ENCODE results near the gene MBNL2. TPM values are rescaled to one million over a fixed set of nuclear protein-coding genes. Genes with fewer than 3 reads are reported as not detected.
A peak's percentile ranks its signal among the peaks of the same experiment; 100 is the strongest.
"Not testable (repeated sequence)": the region's sequence is repeated elsewhere in the genome, so short reads cannot be mapped to it uniquely, and the experiment has no call there.

MBNL2 gene
- total RNA-seq, 1 donor from 2014 or later = 61.2 TPM

DNA sequence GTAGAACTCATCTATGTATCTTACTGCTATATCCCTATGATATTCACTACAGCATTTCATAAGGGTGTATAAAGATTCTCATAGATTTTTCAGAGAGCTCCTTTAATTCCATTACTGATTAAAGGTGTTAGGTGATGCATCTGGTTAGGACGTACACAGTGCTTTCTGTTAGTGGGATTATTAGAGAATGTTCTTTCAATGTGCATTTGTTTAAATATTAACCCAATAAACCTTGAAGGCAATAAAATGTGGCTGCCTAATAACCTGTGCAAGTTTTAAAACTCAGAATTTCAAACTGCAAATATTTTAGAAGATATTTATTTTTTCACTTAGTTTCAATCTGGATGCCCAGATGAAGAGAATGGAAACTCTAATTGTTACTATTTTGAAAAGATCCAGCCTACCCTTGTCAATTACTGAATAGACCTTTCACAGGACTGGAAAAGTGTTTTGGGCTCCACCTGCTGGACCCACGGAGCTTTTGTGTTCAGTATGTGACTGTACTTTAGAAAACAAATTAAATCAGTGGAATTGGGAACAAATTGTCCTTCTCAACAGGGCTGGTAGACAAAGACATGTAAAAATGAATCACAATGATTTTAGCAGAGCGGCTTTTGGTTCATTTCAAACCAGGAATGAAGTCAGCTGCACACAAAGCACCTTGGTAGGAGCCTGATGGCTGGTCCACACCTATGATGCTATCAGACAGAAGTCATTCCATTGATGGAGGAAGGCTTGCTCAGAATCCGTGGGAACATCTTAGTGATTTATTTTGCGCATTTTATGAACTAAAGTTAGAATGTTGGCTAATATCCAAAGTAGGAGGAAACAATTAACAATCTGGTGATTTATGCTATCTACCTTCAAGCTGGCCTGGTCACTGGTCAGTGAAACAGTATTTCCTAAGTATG, 122.4 kb downstream of the MBNL2 start:
- DNase-seq (ENCODE audit: low read depth) = peak; percentile 73

DNA sequence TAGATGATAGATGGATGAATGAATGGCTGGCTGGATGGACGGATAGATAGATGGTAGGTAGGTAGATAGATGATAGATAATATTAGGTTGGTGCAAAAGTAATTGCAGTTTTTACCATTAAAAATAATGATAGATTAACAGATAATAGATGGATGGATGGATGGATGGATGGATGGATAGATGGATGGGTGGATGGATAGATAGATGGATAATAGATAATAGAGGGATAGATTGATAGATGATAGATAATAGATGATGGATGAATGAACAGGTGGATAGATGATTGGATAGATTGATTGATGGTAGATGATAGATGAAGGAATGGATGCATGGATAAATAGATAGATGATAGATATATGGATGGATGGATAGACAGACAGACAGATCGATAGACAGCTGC, 124.0 kb downstream of the MBNL2 start:
- no peak for DNase-seq (ENCODE audit: low read depth)

DNA sequence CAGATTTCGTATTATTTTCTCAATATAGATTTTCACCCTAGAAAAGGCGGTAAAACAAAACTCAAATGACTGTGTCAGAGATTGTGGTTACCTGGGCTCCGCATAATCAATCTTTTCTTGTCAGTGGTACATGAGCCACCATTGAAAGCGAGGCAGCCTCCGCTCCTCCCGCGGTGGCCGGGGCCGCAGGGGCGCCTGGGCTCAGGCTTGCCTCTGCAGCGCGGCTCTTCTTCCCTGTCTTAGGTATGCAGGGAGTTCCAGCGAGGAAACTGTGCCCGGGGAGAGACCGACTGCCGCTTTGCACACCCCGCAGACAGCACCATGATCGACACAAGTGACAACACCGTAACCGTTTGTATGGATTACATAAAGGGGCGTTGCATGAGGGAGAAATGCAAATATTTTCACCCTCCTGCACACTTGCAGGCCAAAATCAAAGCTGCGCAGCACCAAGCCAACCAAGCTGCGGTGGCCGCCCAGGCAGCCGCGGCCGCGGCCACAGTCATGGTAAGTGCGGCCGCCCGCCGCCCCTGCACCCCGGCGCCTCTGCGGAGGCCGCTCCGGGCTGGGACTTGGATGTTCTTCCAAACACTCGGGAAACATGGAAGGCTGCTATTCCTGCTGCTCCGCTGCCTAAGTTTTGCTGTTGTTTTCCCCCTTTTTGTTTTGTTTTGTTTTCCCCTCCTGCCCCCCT, 124.6 kb downstream of the MBNL2 start:
- no peak for DNase-seq (ENCODE audit: low read depth)

DNA sequence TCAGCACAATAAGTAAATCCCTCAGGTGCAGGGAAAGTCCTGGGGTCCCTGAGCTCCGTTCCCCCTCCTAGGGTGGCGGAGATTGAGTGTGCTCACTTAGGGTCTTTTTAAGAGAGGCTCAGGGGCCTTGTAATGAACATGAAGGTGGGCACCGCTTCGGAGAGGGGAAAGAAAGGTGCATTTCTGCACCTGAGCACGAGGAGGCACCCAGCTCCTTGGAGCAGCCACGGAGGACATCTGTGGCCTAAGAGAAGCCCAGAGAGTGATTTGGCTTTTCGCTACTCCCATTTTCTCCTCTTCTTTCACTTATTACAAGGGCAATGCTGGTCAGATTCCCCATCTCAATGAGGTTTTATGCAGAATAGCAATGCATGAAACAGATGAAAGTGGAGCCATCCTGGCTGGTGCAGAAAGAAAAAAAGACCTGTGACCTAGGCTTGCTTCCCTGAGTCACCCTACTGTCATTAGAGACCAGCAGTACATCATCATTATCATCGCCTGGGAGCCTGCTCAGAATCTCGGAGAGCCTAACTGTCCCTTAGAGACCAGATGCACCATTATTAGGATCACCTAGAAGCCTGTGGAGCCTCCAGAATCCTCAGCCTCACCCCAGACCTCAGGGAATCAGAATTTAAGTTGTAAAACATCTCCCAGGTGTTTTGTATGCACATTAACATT, 125.3 kb downstream of the MBNL2 start:
- no peak for DNase-seq (ENCODE audit: low read depth)

DNA sequence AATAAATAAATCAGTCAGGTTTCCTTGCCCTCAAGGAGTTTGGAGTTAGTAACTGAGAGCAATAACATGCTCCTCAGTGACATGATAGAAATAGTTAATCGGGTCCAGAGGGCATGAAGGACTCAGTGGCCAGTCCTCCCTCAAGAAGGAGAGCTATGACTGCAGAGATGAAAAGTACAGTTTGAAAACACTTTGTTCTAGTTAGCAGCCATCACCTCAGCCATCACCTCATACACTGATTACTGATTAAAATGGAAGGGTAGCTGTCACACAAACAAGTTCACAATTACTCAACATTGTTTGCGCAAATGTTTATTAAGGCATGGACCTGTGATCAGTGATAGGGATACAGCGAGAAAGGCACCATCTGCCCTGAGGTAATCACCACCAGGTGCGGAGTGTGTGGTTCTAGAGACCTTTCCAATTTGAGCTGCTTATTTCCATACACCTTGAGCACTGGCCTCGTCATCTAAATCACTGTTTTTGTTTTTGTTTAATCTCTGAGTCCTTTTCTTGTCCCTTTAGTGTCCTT, 126.5 kb downstream of the MBNL2 start:
- DNase-seq (ENCODE audit: low read depth) = no peak

DNA sequence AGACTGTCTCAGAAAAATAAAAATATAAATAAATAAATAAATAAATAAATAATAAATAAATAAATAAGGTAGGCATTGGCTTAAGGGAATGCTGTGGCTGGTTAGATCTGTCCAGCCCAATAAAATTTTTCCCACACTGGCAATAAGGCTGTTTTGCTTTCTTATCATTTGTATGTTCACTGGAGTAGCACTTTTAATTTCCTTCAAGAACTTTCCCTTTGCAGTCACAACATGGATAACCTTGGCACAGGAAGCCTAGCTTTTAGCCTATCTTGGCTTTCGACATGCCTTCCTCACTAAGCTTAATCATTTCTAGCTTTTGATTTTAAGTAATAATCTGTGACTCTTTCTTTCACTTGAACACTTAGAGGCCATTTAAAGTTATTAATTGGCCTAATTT, 129.9 kb downstream of the MBNL2 start:
- DNase-seq (ENCODE audit: low read depth) = not testable (repeated sequence)

DNA sequence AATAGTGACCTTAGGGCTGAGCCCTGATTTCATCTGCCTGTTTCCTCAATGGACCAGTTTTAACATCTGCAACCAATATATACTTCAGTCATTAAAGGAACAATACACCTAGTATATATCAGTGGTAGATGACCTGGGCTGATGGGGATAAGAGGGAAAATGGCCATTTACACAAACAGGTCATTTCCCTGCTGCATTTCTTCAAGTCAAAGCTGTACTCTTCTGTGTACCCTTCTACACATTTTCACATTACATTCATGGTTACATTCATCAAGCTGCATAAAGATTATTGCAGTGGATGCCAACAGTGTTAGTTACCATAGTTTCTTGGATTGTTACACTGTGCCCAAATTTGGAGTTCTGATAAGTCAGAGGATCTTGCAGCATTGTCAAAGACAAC, 130.7 kb downstream of the MBNL2 start:
- DNase-seq (ENCODE audit: low read depth) = no peak

DNA sequence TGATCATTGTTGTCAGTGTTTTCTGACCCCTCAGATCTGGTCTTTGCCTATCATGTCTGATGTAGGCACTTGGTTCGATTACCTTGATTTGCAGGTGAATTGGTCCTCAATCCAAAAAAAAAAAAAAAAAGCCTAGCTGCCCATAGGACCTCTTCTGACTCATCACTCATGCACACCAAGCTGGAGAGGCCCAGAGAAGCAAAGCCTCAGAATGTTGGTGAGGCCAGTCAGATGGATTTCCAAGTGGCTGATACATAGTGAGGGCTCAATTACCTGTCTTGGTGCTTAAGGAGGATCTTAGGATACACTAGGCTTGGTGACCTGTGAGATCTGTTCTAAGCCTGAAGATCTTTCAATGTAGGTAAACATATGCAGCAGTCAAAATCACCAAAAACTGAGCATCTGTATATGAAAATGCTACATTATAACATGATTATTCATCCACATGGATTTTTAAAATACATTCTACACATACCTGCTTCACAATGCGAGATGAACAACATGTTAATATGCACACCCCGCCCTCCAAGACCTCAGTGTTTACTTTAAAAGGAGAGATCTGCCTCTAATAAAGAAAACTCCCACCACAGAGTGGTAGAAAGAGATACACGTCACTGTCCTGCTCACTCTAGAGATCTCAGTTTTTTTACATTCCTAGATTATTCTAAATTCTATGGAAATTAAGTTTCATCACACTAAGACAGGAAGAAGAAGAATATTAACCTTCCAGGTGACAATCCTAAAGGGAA, 132.0 kb downstream of the MBNL2 start:
- DNase-seq (ENCODE audit: low read depth) = no peak

DNA sequence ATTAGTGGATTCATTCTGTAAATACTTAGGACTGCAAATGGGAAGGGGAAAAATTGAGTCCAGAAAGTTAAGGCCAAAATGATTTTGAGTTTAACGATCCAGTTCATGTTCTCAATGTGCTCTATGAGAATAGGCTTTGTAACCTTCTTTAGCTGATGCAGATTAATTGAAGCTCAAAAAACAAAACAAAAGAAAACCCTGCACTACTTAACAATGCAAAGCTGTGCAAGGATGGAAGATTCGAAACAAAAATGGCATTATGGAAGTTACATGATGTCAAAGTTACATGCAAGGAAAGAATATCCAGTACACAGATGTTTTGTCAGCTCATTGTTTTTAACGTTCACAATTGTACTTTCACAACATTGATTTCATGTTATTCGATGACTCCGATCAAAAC, 132.7 kb downstream of the MBNL2 start:
- no peak for DNase-seq (ENCODE audit: low read depth)

DNA sequence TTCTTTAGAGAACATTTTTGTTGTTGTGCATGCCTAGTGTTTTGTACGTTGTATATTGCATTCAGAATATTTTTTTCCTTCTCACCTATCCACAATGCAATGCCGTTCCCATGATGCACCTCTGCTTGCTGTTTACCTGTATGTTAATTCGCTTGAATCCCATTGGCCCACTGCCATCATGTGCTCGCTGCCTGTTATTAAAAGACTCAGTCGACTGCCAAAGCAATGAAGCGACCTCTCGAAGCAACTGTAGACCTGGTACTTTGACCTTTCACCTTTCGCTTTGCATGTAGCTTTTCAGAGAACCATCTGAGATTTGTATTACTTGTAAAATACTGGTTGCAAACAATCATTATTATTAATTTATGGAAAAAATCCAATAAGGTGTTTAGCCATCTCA, 134.5 kb downstream of the MBNL2 start:
- DNase-seq (ENCODE audit: low read depth) = no peak

DNA sequence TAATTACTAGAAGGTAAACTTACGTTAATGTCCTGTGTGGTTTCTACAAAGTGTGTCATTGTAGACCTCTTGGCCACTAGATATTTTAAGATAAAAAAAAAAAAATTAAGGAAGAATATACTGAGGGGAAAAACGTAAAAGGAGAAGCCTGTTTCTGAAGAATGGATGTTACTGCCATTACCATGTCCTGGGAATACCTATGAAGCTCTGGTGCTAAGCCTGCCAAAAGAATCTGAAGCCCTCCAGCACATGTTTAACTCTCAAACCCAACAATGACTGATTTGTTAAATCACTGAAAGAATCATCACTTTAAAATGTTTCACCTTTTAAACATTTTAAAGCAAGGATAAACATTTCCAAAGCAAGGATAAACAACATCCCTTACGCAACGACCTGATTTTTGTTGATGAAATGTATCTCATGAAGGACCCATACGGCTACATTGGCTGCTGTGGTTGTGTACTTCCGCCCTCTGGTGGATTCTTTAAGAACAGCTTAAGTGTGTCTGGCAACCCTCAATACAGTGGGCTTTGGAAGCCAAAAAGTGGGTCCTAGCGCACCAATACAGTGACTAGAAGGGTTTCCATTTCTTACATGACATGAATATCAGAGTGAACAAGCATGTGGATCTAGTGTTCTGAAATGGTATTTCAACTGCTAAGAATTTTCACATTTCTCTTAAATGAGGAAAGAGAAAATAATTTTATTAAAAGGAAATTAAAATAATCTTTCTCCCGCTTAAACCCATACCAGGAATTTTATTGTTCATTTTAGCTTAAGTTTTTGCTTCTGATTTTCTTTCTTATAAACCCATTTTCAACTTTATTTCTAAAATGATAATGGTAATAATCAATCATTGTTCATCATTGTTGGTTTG, 137.3 kb downstream of the MBNL2 start:
- peak; percentile 79 for DNase-seq (ENCODE audit: low read depth)

DNA sequence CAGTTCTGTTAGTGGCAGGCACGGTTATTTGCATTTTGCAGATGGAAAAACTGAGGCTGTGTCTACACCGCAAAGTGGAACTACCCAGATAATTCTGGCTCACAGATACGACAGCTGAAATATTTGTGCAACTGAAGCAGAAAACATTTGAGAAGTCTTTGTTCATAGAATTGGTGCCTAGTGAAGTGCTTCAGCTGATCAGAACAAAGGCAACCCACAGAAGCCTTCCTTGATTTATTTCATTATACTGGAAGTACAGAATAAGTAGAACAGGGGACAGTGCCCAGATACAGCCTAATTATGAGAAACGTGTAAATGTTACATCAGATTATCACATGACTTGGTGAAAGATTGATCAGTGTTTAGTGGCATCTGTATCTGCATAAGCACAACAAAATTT, 138.5 kb downstream of the MBNL2 start:
- DNase-seq (ENCODE audit: low read depth) = no peak

DNA sequence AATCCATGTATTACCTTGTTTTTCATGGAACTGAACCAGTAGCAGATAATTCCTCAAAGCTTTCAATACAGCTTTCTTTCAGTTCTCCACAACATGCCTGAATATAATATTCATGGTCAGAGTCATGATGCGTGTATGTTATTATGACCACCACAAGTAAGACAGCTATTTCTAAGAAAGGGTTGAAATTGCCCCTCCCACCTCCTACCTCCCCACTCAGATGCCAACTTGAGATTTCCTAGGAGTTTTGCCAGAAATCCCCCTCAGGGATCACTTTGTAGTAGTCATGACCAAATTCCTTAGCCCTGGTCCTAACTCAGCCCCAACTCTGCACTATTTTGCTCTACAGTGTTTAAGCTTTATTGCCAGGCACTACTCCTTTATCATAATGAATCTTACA, 141.9 kb downstream of the MBNL2 start:
- DNase-seq (ENCODE audit: low read depth) = no peak

DNA sequence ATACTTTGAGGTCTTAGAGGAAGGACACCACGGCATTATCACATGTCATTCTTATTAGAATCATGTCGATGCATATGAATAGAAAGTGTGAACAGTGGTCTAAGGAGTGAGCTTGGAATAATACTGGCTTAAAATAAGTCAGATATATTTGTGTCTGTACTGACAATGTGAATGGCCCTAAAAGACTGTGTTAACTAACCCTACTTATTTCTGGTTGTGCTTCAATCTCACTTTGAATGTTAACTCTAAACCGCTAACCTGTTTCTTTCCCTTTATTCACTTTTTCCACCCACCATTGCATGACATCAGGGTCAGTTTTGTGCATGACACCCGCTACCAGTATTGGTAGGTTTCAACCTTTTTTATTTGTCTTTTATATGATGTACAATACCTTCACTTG, 142.7 kb downstream of the MBNL2 start:
- no peak for DNase-seq (ENCODE audit: low read depth)

DNA sequence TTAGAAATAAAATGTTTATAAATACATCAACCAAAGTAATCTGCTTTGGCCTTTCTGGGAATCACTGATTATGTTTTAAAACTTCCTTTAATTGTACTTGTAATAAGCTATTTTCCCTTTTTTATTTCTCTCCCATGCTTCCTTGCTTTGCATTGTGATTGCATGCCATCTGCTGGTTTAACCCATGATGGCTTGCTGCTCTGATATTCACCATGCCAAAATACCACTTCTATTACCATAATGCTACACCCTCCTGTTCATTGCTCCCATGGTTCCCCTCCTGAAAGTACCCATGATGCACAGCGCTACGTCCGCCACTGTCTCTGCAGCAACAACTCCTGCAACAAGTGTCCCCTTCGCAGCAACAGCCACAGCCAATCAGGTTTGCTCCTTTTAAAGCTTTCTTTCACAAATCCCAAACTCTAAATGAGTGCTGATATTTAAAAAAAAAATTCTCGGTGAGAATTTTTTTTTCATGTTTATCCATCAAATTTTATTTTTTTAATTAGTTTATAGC, 144.1 kb downstream of the MBNL2 start:
- no peak for DNase-seq (ENCODE audit: low read depth)

DNA sequence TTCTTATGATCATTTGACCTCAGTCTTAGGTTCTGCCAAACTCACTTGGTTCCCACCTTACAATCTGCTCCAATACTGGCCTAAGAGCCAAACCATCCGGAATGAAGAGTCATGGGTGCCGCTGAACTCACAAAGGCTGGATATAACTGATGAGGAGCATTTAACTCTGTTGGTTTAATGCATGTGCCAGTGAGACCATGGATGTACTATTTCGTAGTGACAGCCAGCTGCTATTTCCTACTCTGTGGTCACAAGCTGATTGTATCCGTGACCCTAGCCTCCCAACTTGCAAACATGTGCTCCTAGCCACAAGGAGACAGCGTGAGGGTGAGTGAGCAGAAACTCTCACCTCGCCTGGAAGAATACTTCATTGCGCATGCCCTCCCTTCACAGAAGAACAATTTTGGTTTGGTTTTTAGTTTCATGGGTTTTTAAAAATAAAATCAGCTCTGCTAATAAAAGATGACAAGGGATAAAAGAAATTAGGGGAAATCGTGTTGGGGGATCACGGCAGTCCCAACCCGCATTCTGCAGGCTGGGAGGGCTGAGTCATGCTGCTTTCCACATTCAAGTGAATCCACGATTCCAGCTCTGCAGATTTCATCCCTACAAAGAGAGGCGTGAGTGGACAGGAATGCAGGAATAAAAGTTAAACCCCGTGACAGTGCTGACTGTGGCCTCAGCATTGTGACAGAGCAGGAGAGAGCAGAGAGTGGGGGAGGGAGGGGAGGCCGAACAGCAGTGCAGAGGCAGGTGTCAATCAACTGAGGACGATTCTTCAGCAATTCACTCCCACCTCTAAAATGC, 145.1 kb downstream of the MBNL2 start:
- DNase-seq (ENCODE audit: low read depth) = peak; percentile 96

DNA sequence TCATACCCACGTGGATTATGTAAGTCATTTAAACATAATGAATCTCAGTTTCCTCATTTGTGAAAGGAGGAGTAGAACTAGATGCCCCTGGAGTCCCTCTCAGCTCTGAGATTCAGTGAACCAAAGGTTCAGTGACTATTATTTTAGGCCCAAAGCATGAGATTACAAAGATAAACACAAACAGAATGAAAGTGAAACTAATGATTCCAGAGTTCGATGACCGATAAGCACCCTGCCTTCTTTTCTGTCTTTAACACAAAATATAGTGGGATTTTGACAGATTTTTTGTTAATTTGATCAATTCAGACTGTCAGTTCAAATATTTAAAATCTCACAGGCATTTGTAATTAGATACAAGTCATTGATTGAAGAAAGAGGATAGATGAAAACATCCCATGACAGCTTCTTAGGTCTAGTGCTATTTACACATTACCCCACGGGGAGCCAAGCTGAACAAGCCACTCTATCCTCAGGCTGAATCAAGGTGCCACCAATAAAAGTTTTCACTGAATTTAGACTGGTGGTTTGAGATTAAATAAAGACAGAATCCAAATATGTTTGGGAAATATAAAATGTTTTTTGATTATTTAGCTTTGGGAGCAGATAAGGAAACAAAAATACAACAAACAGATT, 147.2 kb downstream of the MBNL2 start:
- peak; percentile 37 for DNase-seq (ENCODE audit: low read depth)

DNA sequence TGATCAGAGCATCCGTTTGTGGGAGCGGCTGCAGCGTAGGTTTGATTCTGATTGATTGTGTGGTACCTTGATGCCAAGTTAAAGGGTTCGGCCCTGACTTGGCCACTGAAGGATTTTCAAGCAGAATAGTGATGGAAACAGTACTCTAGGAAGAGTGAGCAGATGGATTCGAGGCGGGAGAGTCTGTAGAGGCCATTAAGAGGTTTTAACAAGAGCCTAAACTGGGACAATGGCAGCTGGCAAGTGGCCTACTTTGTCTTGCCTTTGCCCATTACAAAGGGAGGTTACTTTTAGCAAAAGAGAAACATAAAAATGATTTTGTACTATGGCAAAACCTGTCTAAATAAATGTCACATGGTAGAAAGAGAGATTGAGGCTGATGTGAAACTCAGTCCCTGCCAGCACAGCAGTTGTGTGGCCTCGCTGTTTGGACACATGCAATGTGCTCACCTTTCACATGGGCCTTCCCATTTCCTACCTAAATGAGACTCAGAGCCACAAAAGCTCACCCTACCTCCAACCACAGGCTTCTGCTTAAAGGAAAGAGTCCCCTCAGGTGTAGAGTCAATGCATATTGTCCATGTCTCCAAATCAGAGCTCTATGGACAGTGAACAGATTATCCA, 149.5 kb downstream of the MBNL2 start:
- no peak for DNase-seq (ENCODE audit: low read depth)
